IPS-18a (cell line): ENCODE data around the gene CEP44.

Source experiments
- H3K27ac ChIP-seq: one replicate; pipeline ENCODE4 v1.5.1; 2013; ENCODE audit warnings: low read length
- H3K27me3 ChIP-seq: one replicate; pipeline ENCODE4 v1.6.1; 2013; ENCODE audit warnings: mild to moderate bottlenecking, low read length; ENCODE audit not compliant: control insufficient read depth, insufficient read depth
- H3K36me3 ChIP-seq: one replicate; pipeline ENCODE4 v1.6.1; 2013; ENCODE audit warnings: low read depth, low read length; ENCODE audit not compliant: control insufficient read depth
- H3K4me1 ChIP-seq: one replicate; pipeline ENCODE4 v1.6.1; 2013; ENCODE audit warnings: low read depth, low read length; ENCODE audit not compliant: control insufficient read depth
- H3K4me3 ChIP-seq: one replicate; pipeline ENCODE4 v1.5.1; 2013; ENCODE audit warnings: low read length
- H3K9ac ChIP-seq: one replicate; pipeline ENCODE4 v1.6.1; 2013; ENCODE audit warnings: mild to moderate bottlenecking, low read length, moderate library complexity
- H3K9me3 ChIP-seq: one replicate; pipeline ENCODE4 v1.6.1; 2013; ENCODE audit warnings: low read depth, low read length; ENCODE audit not compliant: control insufficient read depth

CEP44 gene, protein sequence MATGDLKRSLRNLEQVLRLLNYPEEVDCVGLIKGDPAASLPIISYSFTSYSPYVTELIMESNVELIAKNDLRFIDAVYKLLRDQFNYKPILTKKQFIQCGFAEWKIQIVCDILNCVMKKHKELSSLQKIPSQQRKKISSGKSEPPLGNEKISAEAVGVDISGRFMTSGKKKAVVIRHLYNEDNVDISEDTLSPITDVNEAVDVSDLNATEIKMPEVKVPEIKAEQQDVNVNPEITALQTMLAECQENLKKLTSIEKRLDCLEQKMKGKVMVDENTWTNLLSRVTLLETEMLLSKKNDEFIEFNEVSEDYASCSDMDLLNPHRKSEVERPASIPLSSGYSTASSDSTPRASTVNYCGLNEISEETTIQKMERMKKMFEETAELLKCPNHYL

DNA sequence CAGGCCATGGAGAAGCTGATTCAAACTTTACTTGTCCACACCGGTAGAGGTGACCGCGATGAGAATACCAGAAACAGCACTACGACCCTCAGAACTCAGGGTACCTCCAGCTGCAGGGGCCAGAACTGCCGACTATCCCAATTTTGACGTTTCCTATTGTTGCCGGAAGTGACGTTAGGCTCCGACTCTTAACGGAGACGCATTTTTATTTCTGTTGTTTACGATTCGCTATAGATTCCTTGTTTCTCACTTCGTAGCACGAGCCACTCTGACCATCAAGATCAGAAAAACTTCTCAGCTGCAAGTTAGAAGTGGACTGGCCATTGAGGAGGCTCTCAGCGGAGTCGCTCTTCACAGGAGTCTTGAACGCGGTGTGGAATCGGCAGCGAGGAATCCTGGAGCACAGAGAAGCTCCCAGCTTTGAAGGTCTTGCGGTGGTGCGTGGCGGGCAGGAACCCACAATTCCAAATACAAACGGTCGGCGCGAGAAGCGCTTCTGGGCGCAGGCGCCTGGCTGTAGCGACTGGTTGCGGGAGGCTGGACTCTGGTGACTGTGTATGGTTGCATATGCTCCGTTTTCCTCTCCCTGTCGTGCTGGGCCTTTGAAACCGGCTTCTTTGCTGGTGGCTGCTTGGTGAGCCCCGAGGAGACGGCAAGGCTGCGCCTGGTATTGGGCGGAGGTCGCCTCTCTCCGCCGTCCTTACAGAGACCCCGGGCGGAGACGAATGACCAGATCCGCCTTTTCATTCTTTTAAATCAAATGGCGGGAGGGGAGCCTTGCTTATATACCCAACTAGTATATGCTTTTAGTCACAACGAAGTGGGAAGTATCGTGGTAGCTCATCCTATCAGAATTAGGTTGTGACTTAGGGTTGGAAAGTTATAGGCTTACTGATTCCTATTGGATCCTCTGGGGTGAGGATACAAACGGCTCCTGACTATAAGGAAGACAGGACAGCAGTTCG is at the start of gene CEP44, which contains the start of gene FBXO8:
TSS of gene CEP44 (plus strand) at position 405 of the 965 bp plus-strand sequence. CDS start 15,211 bp downstream, outside the sequence.
TSS of gene FBXO8 (minus strand) at position 161 of the 965 bp plus-strand sequence. CDS start 20,575 bp downstream, outside the sequence.
- Histone ChIP-seq H3K27me3 (no peaks in the 10 kb centered on the region), H3K9ac (peak within 1 kb of the TSS; percentile 98), H3K9me3 (no peaks in the 10 kb centered on the region), H3K4me3 (peak within 1 kb of the TSS; percentile 91), H3K36me3 (no peaks in the 10 kb centered on the region), H3K27ac (peak within 1 kb of the TSS; percentile 100), H3K4me1 (peaks cover 6% of the 10 kb centered on the region)

DNA sequence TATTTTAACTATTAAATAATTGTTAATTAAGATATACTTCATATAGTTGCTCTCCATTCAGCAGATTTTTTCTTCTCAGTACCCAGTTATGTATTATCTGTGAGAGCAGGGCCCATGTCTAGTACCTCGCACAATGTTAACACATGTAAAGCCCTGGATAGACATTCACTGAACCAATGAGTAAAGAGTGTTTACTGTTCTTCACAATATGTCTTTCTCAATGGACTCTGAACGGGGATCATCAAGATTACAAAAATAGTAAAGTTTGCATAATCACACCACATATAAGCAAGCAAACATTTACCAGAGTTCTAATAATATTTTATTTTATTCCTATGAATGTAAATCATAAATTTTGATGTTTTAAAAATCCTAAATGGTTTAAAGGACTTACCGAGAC is 47.4 kb upstream of the CEP44 start:
- Histone ChIP-seq H3K4me3 (no peak overlapping the region), H3K9me3 (peaks cover 3% of the 10 kb centered on the region), H3K4me1 (no peaks in the 10 kb centered on the region), H3K9ac (no peak overlapping the region), H3K27ac (no peak overlapping the region), H3K27me3 (no peaks in the 10 kb centered on the region), H3K36me3 (no peaks in the 10 kb centered on the region)

GRCh38 chr4:174241162-174241561 is 42.5 kb upstream of the CEP44 start:
- no peak overlapping the region for H3K9ac ChIP-seq
- no peak overlapping the region for H3K27ac ChIP-seq
- no peaks in the 10 kb centered on the region for H3K27me3 ChIP-seq
- no peaks in the 10 kb centered on the region for H3K36me3 ChIP-seq
- no peak overlapping the region for H3K4me3 ChIP-seq
- H3K9me3 ChIP-seq: peaks cover 3% of the 10 kb centered on the region
- H3K4me1 ChIP-seq: no peaks in the 10 kb centered on the region

DNA sequence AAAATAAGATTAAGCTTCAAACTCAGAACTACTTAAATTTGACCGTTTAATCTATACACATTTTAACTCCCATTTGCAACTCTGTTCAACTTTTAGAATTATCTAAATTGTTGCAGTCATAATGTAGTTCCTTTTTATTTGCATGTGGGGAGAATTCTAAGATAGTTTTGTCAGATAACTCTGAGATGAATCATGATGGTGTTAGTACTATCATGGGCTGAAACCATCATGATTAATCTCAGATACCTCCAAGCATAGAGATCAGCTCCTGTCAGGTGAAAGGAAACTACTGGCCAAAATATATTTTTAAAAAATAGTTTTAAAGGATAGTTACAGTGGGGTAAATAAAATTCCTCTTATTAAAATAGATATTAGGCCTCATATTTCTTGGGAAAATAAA is 39.3 kb upstream of the CEP44 start:
- no peak overlapping the region for H3K27ac ChIP-seq
- H3K36me3 ChIP-seq: no peaks in the 10 kb centered on the region
- H3K4me3 ChIP-seq: no peak overlapping the region
- H3K9me3 ChIP-seq: no peaks in the 10 kb centered on the region
- no peaks in the 10 kb centered on the region for H3K4me1 ChIP-seq
- H3K27me3 ChIP-seq: no peaks in the 10 kb centered on the region
- no peak overlapping the region for H3K9ac ChIP-seq

GRCh38 chr4:174245714-174246113 is 38.0 kb upstream of the CEP44 start:
- Histone ChIP-seq H3K4me3 (no peak overlapping the region), H3K9ac (no peak overlapping the region), H3K27ac (no peak overlapping the region), H3K4me1 (no peaks in the 10 kb centered on the region), H3K36me3 (no peaks in the 10 kb centered on the region), H3K9me3 (no peaks in the 10 kb centered on the region), H3K27me3 (no peaks in the 10 kb centered on the region)

GRCh38 chr4:174248407-174248806 is 35.3 kb upstream of the CEP44 start:
- H3K27ac ChIP-seq: no peak overlapping the region
- H3K4me1 ChIP-seq: no peaks in the 10 kb centered on the region
- H3K36me3 ChIP-seq: no peaks in the 10 kb centered on the region
- H3K27me3 ChIP-seq: no peaks in the 10 kb centered on the region
- H3K9me3 ChIP-seq: no peaks in the 10 kb centered on the region
- H3K9ac ChIP-seq: no peak overlapping the region
- H3K4me3 ChIP-seq: no peak overlapping the region

DNA sequence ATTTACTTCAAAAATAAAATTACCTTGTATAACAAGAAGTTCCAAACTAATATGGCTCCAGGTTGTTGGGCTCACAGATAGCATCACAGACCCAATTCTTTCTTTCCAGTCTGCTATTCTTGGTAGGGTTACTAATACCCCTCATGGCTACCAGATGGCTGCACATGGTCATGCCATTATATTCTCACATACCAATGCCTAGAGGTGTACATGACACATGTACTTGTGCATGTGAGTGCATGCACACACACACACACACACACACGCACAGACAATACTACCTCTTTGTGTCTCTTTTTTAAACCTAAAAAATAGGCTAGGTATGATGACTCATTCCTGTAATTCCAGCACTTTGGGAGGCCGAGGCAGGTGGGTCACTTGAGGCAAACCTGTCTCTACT is 31.3 kb upstream of the CEP44 start:
- H3K9ac ChIP-seq: no peak overlapping the region
- H3K36me3 ChIP-seq: no peaks in the 10 kb centered on the region
- H3K4me1 ChIP-seq: no peaks in the 10 kb centered on the region

GRCh38 chr4:174254613-174255012 is 29.1 kb upstream of the CEP44 start:
- Histone ChIP-seq H3K9ac (no peak overlapping the region), H3K36me3 (no peaks in the 10 kb centered on the region), H3K4me3 (no peak overlapping the region), H3K27ac (no peak overlapping the region), H3K9me3 (no peaks in the 10 kb centered on the region), H3K4me1 (no peaks in the 10 kb centered on the region), H3K27me3 (no peaks in the 10 kb centered on the region)

More for the DNA sequence above, 31.3 kb upstream of the CEP44 start:
- Histone ChIP-seq H3K4me3 (no peak overlapping the region), H3K9me3 (no peaks in the 10 kb centered on the region), H3K27me3 (no peaks in the 10 kb centered on the region), H3K27ac (no peak overlapping the region)

- Histone ChIP-seq H3K9me3 (no peaks in the 10 kb centered on the region), H3K27ac (no peak overlapping the region), H3K4me3 (no peak overlapping the region), H3K36me3 (no peaks in the 10 kb centered on the region), H3K27me3 (no peaks in the 10 kb centered on the region), H3K9ac (no peak overlapping the region), H3K4me1 (no peaks in the 10 kb centered on the region)
Observed at GRCh38 chr4:174255374-174255773, 28.3 kb upstream of the CEP44 start.

- Histone ChIP-seq H3K4me1 (no peaks in the 10 kb centered on the region), H3K27ac (no peak overlapping the region), H3K27me3 (no peaks in the 10 kb centered on the region), H3K36me3 (no peaks in the 10 kb centered on the region), H3K9me3 (no peaks in the 10 kb centered on the region), H3K4me3 (no peak overlapping the region), H3K9ac (no peak overlapping the region)
Observed at GRCh38 chr4:174255786-174256185, 27.9 kb upstream of the CEP44 start.

GRCh38 chr4:174256277-174256713 is 27.4 kb upstream of the CEP44 start:
- Histone ChIP-seq H3K27me3 (no peaks in the 10 kb centered on the region), H3K9me3 (no peaks in the 10 kb centered on the region), H3K4me1 (no peaks in the 10 kb centered on the region), H3K4me3 (no peak overlapping the region), H3K36me3 (no peaks in the 10 kb centered on the region), H3K9ac (no peak overlapping the region), H3K27ac (no peak overlapping the region)
